Duodenal mucosa (tissue), 2 donors: ENCODE results near the gene KCNE1.

Source experiments
- H3K27ac ChIP-seq: one replicate; pipeline ENCODE4 v1.7.0; 2013; ENCODE audit warnings: low read depth, low read length
- H3K27me3 ChIP-seq, 2 donors: one replicate each; pipeline ENCODE4 v1.7.0; 2013; ENCODE audit warnings: low read length in 2 of 2, control low read depth in 1 of 2; ENCODE audit not compliant: insufficient read depth in 2 of 2, control insufficient read depth in 1 of 2
- H3K36me3 ChIP-seq, 2 donors: one replicate each; pipeline ENCODE4 v1.7.0; 2013; ENCODE audit warnings: low read length in 2 of 2, control low read depth in 1 of 2; ENCODE audit not compliant: insufficient read depth in 2 of 2, control insufficient read depth in 1 of 2
- H3K4me1 ChIP-seq, 2 donors: one replicate each; pipeline ENCODE4 v1.7.0; 2013; ENCODE audit warnings: low read length in 2 of 2, control low read depth in 1 of 2; ENCODE audit not compliant: insufficient read depth in 2 of 2, control insufficient read depth in 1 of 2
- H3K4me3 ChIP-seq, 2 donors: one replicate each; pipeline ENCODE4 v1.7.0; 2013; ENCODE audit warnings: low read length in 2 of 2, low read depth in 1 of 2
- H3K9ac ChIP-seq, 2 donors: one replicate each; pipeline ENCODE4 v1.7.0; 2013; ENCODE audit warnings: low read length in 2 of 2, low read depth in 1 of 2
- H3K9me3 ChIP-seq, 2 donors: one replicate each; pipeline ENCODE4 v1.7.0; 2013; ENCODE audit warnings: low read length in 2 of 2, control low read depth in 1 of 2; ENCODE audit not compliant: control insufficient read depth in 1 of 2

The KCNE1 gene

DNA sequence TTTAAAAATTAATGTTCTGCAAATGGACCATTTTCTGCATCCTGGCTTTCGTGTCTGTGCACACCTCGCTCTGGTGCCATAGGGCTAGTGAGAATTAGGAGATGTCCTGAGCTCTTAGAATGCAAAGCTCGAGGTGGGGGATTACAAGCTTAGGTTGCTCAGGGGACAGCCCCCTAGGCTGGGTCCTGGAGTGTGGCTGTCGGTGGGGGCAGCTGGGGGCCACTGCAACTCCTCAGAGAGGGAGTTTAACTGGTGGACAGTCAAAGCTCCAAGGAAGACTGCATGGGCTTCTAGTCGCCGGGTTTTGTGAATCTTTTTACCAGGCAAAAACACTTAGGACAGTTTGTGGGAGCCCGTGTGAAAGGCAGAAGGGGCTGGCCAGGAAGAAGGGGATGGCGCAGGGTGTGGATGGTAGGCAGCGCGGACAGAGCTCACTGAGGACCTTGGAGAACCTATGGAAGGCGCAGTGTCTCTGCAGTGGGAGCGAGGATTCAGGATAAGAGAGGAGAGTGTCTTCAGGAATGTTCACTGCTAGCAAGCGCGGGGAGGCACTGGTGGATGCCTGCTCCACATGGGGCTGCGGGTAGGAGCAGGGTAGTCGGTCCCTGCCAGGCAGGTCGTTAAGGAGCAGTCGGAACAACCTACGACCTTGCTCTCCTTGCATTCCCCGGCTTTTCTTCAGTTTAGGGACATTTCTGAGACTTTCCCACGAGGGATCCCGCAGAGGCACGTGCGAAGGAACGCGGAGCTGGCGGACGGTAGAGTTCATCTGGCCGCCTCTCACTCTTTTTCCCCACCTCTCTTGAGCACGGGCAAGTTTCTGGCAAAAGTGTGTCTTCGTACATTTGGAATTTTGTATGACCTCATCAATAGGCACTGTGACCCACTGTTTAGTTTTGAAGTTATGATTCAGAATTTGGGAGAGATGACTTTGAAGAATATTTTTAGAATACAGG is 12.9 kb upstream of the KCNE1 start:
- Histone ChIP-seq H3K4me3 (peak overlapping the region; percentile 52 to 68), H3K9me3 (no peaks in the 10 kb centered on the region), H3K9ac (peak overlapping the region; percentile 48 to 89), H3K4me1 (peaks cover 37 to 46% of the 10 kb centered on the region in 2 donors), H3K27me3 (no peaks in the 10 kb centered on the region), H3K36me3 (peaks cover 5 to 9% of the 10 kb centered on the region in 2 donors), H3K27ac (peak overlapping the region; percentile 36)

DNA sequence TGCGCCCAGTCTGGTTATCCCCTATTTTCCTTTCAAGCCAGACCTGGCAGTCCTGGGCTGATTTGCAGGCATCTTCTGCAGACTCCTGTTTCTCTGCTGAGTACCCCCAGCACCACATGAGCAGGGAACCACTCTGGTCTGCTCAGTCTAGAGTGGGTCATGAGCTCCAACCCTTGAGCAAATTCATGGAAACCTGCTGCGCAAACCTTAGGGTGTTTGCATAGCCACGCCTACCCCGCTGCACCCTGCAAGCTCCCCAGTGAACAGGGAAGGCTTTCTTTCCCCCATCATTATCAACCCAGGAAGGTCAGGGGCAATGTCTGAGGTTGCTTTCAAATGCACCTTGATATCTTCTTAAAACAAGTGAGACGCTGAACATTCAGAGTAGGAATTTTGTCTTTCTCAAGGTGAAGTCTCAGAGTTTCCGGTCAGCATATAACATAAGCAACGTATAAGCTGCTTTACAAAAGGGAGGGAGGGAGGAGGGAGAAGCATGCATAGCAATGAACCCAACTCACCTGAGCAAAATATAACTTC is 11.1 kb upstream of the KCNE1 start:
- peak overlapping the region; percentile 72 for H3K27ac ChIP-seq
- H3K4me1 ChIP-seq: peaks cover 37 to 46% of the 10 kb centered on the region in 2 donors
- no peaks in the 10 kb centered on the region for H3K9me3 ChIP-seq
- H3K27me3 ChIP-seq: no peaks in the 10 kb centered on the region
- peak overlapping the region in 1 of 2 donors; percentile 89 for H3K9ac ChIP-seq
- H3K36me3 ChIP-seq: peaks cover 5 to 13% of the 10 kb centered on the region in 2 donors
- peak overlapping the region; percentile 19 to 50 for H3K4me3 ChIP-seq

DNA sequence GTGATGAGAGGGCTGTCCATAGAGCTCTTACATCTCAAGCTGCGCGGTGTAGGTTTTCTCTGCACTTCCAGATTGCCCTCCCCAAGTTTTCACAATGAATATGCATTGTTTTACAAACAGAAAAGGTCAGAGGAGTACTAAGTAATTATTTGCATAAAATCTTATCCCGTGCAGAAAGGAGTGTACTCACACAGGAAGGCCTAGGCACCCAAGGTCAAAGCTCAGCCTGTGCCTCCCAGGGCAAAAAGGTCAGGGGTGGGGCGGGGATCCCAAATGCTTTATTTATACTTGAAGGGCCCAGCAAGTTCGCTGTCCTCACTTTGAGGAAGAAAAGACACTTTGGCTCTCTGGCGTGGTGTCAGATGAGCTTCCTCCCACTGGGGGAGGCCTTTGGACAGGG is 10.3 kb upstream of the KCNE1 start:
- Histone ChIP-seq H3K4me1 (peaks cover 35 to 44% of the 10 kb centered on the region in 2 donors), H3K36me3 (peaks cover 5 to 18% of the 10 kb centered on the region in 2 donors), H3K9ac (peak overlapping the region in 1 of 2 donors; percentile 51), H3K27me3 (no peaks in the 10 kb centered on the region), H3K4me3 (peak overlapping the region in 1 of 2 donors; percentile 28), H3K27ac (peak overlapping the region; percentile 72), H3K9me3 (no peaks in the 10 kb centered on the region)

DNA sequence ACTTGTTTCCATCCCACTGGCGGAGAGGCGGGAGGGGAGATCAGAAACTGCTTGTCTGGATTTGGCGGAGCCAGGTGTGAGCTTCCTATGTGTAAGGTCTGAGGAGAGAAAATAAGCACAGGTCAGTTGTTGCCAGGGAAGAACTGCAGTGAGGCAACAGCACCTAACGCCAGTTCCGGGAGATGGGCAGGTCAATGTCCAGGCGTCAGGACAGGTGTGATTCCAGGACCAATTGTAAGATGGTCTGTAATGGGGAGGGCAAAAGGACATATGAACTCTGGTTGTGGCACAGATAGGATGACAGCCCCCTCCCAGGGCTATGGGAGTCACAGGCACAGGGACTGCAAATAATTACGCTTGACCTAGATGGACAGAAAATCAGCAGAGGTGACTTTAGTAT is 9.6 kb upstream of the KCNE1 start:
- H3K27me3 ChIP-seq: no peaks in the 10 kb centered on the region
- H3K9me3 ChIP-seq: no peaks in the 10 kb centered on the region
- peaks cover 5 to 18% of the 10 kb centered on the region in 2 donors for H3K36me3 ChIP-seq
- no peak overlapping the region for H3K4me3 ChIP-seq
- peaks cover 32 to 37% of the 10 kb centered on the region in 2 donors for H3K4me1 ChIP-seq
- peak overlapping the region; percentile 72 for H3K27ac ChIP-seq
- peak overlapping the region in 1 of 2 donors; percentile 51 for H3K9ac ChIP-seq

DNA sequence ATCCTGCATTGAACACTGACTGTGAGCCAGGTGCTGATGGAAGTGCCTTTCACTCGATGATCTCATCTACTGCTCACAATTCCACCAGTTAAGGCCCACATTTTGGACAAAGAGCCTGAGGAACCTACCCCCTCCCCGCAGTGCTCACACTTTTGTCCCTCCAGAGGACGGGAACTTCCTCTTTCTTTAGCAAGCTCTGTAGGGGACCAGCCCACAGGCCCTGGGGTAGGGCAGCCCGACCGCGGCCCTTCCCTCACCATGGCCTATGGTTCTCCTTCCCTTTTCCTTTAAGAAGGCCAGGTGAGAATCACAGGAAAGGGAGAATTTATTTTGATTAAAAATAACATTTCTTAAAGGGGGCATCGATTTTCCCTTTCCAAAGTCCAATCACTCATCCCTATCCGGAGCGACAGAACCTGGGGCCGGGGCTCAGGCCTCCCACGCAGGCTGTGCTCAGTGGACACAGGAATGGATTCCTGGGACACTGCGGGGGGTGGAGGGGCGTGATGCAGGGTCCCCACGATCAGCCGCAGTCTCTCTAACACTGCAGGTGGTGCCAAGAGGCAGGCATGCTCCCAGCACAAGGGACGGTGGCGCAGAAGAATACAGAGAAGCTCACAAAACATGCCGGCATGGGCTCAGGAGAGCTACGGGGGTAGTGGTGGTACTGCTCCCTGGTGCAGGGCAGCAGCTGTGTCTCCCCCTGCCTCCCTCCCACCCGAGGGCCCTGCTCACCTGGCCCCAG is 8.9 kb upstream of the KCNE1 start:
- Histone ChIP-seq H3K27ac (no peak overlapping the region), H3K9ac (no peak overlapping the region)

DNA sequence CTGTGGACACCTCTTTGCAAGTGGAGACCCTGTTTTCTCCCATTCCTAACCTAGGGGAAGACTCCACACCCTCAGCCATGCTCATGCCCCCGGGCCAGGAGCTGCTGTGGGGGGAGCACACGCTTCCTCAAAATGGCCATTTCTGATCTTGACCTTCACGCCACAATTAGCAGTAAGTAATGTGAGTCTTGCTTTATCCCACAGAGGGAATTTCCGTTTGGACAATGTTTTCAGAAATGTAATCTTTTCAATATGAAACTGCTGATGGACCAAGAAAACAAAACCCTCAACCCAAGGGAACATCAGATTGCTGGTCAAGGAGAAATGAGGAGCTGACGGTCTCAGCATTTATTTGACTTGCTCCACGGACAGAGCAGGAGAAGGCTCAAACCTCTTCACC is 8.3 kb upstream of the KCNE1 start:
- no peaks in the 10 kb centered on the region for H3K27me3 ChIP-seq
- peaks cover 32% of the 10 kb centered on the region in 2 donors for H3K4me1 ChIP-seq
- H3K9ac ChIP-seq: no peak overlapping the region
- H3K4me3 ChIP-seq: no peak overlapping the region
- peaks cover 5 to 18% of the 10 kb centered on the region in 2 donors for H3K36me3 ChIP-seq
- H3K27ac ChIP-seq: no peak overlapping the region
- no peaks in the 10 kb centered on the region for H3K9me3 ChIP-seq

More for the DNA sequence above, 8.9 kb upstream of the KCNE1 start:
- H3K4me1 ChIP-seq: peaks cover 32 to 36% of the 10 kb centered on the region in 2 donors
- peaks cover 5 to 18% of the 10 kb centered on the region in 2 donors for H3K36me3 ChIP-seq
- no peak overlapping the region for H3K4me3 ChIP-seq
- H3K9me3 ChIP-seq: no peaks in the 10 kb centered on the region
- H3K27me3 ChIP-seq: no peaks in the 10 kb centered on the region

DNA sequence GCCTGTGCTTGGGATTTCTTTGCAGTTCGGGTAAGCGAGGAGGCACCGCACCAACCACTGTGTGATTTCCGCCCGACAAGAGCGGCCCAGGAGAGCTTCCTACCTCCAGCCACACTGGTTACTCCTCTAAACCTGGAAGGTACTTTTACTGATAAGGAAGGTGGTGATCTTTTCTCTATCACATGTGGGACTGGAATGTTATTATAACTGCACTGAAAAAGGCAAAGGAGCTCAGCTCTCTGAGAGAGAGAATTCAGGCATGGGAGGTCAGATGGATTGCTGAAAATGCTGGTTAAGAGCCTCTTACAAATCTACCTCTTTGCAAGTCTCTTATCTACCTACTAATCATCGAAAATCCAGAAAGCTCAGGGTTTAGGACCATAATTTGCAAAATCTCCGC is 7.7 kb upstream of the KCNE1 start:
- Histone ChIP-seq H3K9me3 (no peaks in the 10 kb centered on the region), H3K27me3 (no peaks in the 10 kb centered on the region), H3K27ac (no peak overlapping the region), H3K36me3 (peaks cover 5 to 18% of the 10 kb centered on the region in 2 donors), H3K4me1 (peaks cover 27 to 31% of the 10 kb centered on the region in 2 donors), H3K4me3 (no peak overlapping the region), H3K9ac (no peak overlapping the region)

DNA sequence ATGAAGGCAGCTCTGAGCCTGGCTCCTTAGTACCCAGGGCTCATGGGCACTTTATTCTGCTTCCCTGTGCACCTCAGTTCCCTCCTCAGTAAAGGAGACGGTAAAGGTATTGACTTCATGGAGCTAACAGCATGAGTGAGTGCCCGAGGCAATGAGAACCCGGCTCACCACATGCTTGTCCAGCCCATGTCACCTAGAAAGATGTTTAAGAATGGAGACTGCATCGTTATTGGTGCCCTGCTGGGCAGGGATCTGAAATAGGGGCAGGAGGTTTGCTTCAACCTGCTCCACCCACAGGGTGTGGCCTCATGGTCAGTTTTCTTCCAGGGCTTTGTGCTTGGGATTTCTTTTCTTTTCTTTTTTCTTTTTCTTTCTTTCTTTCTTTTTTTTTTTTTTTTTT is 7.0 kb upstream of the KCNE1 start:
- no peak overlapping the region for H3K4me3 ChIP-seq
- no peaks in the 10 kb centered on the region for H3K9me3 ChIP-seq
- H3K4me1 ChIP-seq: peaks cover 21 to 27% of the 10 kb centered on the region in 2 donors
- H3K27me3 ChIP-seq: no peaks in the 10 kb centered on the region
- peaks cover 5 to 18% of the 10 kb centered on the region in 2 donors for H3K36me3 ChIP-seq
- H3K27ac ChIP-seq: no peak overlapping the region
- no peak overlapping the region for H3K9ac ChIP-seq

DNA sequence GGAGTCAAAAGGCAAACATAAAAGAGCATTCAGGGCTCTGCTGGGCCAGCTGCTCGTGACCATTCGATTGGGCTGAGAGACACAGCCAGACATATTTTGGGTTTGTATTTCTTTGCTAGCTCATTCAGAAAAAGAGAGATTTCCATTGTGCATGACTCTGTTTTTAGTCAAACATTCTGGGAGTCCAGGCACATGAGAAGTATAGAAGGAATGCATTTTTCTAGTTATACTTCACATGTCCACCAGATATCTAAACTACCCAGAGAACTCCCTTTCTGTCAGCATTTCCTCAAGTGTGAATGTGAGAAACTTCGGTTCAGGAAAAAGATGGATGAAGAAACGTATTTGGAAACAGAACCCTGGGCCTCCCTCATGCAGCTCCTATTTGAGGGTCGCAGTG is 6.3 kb upstream of the KCNE1 start:
- H3K4me1 ChIP-seq: peaks cover 20 to 22% of the 10 kb centered on the region in 2 donors
- H3K27me3 ChIP-seq: no peaks in the 10 kb centered on the region
- peaks cover 5 to 18% of the 10 kb centered on the region in 2 donors for H3K36me3 ChIP-seq
- H3K9me3 ChIP-seq: no peaks in the 10 kb centered on the region
- H3K9ac ChIP-seq: no peak overlapping the region
- H3K4me3 ChIP-seq: no peak overlapping the region
- no peak overlapping the region for H3K27ac ChIP-seq
